H1 (cell line): Measurements from ENCODE around the gene MRPL43. TPM values are rescaled to one million over a fixed set of nuclear protein-coding genes. Genes with fewer than 3 reads are reported as not detected.

Experiments used
- CTCF ChIA-PET: fragments of 300-600 bp; sonication (Branson Sonifier 250); formaldehyde crosslinking; loops from one replicate; lab custom pipeline; 2021; ENCODE audit not compliant: partially characterized antibody; lab: Charles Lee
- POLR2A ChIA-PET: fragments of 300-600 bp; sonication (Branson Sonifier 250); formaldehyde crosslinking; loops from one replicate; lab custom pipeline; 2021; ENCODE audit warnings: inconsistent platforms; ENCODE audit not compliant: partially characterized antibody; lab: Charles Lee
- DNase-seq, 2 experiments: peaks; one replicate each; pipeline versions ENCODE4 v3.0.0 to v3.0.0-alpha.2; 2010 to 2022; ENCODE audit warnings: low spot score in 2 of 2, low read depth in 1 of 2, mixed read lengths in 1 of 2
- FAIRE-seq: peaks from 2 replicates; lab custom pipeline; 2011; peaks lifted over from hg19 to GRCh38; lab: Jason Lieb, UNC
- H2AFZ ChIP-seq: 2 replicates; pipeline ENCODE4 v1.8.1; 2012; ENCODE audit warnings: low read length, inconsistent platforms
- H2AK5ac ChIP-seq: 2 replicates; pipeline ENCODE4 v1.6.1; 2013; ENCODE audit warnings: low read depth, low read length
- H2BK120ac ChIP-seq: replicated peaks from 2 replicates; pipeline ENCODE3; 2013; ENCODE audit warnings: low read depth, low read length, inconsistent platforms
- H2BK12ac ChIP-seq: 2 replicates; pipeline ENCODE4 v1.6.1; 2013; ENCODE audit warnings: low read depth, low read length
- H2BK15ac ChIP-seq: 2 replicates; pipeline ENCODE4 v1.6.1; 2013; ENCODE audit warnings: low read length
- H2BK20ac ChIP-seq: 2 replicates; pipeline ENCODE4 v1.6.1; 2013; ENCODE audit warnings: low read length
- H2BK5ac ChIP-seq: 2 replicates; pipeline ENCODE4 v1.6.1; 2013; ENCODE audit warnings: low read depth, low read length
- H3K14ac ChIP-seq: 2 replicates; pipeline ENCODE4 v1.6.1; 2013; ENCODE audit warnings: inconsistent platforms; ENCODE audit not compliant: insufficient read length
- H3K18ac ChIP-seq: 2 replicates; pipeline ENCODE4 v1.6.1; 2013; ENCODE audit warnings: low read length; ENCODE audit errors: extremely low read depth
- H3K23ac ChIP-seq: 2 replicates; pipeline ENCODE4 v1.6.1; 2013; ENCODE audit warnings: inconsistent platforms; ENCODE audit not compliant: insufficient read length
- H3K23me2 ChIP-seq: 2 replicates; pipeline ENCODE4 v1.6.1; 2013; ENCODE audit warnings: low read depth, low read length
- H3K27ac ChIP-seq: 2 replicates; pipeline ENCODE4 v1.6.1; 2011; ENCODE audit warnings: low read depth, low read length, inconsistent platforms
- H3K27me3 ChIP-seq, 4 experiments: replicated peaks in 1 of 4; 1 replicate in 1 of 4; 2 replicates in 3 of 4; pipeline versions ENCODE4 v1.6.1 to v1.8.1; 2011 to 2013; ENCODE audit warnings: low read length in 3 of 4, mild to moderate bottlenecking in 3 of 4, inconsistent platforms in 2 of 4, mixed read lengths in 2 of 4, moderate library complexity in 1 of 4; ENCODE audit not compliant: control insufficient read depth in 3 of 4, insufficient read depth in 3 of 4; ENCODE audit errors: extremely low read depth in 1 of 4
- H3K36me3 ChIP-seq, 4 experiments: 2 replicates each; pipeline versions ENCODE4 v1.6.1 to v1.8.1; 2011 to 2013; ENCODE audit warnings: mild to moderate bottlenecking in 4 of 4, low read length in 3 of 4, moderate library complexity in 2 of 4, control low read depth in 1 of 4, inconsistent platforms in 1 of 4; ENCODE audit not compliant: insufficient read depth in 4 of 4, control insufficient read depth in 2 of 4
- H3K4ac ChIP-seq: replicated peaks from 2 replicates; pipeline ENCODE3; 2013; ENCODE audit warnings: low read length, low read depth, mixed read lengths, inconsistent platforms; ENCODE audit not compliant: insufficient read length
- H3K4me1 ChIP-seq, 4 experiments: replicated peaks in 1 of 4; 1 replicate in 1 of 4; 2 replicates in 3 of 4; pipeline versions ENCODE4 v1.6.1 to v1.8.1; 2011 to 2013; ENCODE audit warnings: low read length in 3 of 4, inconsistent platforms in 2 of 4, mixed read lengths in 1 of 4; ENCODE audit not compliant: insufficient read depth in 4 of 4, control insufficient read depth in 3 of 4
- H3K4me2 ChIP-seq, 2 experiments: 2 replicates each; pipeline versions ENCODE4 v1.6.1 to v1.8.1; 2011 to 2013; ENCODE audit warnings: low read depth in 2 of 2, low read length in 2 of 2, control low read depth in 1 of 2, inconsistent platforms in 1 of 2, mild to moderate bottlenecking in 1 of 2; ENCODE audit not compliant: insufficient read depth in 1 of 2
- H3K4me3 ChIP-seq, 4 experiments: fragments of 200-600, 300-600 bp in 1 of 4; sonication (generic), shearing (Covaris generic), sonication (Bioruptor Twin) in 1 of 4; 2 replicates each; pipeline versions ENCODE4 v1.5.1 to v1.8.1; 2011 to 2016; ENCODE audit warnings: low read length in 4 of 4, low read depth in 3 of 4, control low read depth in 2 of 4, inconsistent platforms in 2 of 4, mild to moderate bottlenecking in 2 of 4, mixed read lengths in 1 of 4, moderate library complexity in 1 of 4; ENCODE audit not compliant: insufficient read depth in 2 of 4; ENCODE audit errors: extremely low read depth in 1 of 4
- H3K56ac ChIP-seq: replicated peaks from 2 replicates; pipeline ENCODE3; 2013; ENCODE audit warnings: low read depth, mild to moderate bottlenecking, mixed read lengths, low read length, inconsistent platforms; ENCODE audit not compliant: insufficient read length
- H3K79me1 ChIP-seq: 2 replicates; pipeline ENCODE4 v1.6.1; 2013; ENCODE audit warnings: low read depth, low read length, control low read depth
- H3K79me2 ChIP-seq, 2 experiments: 2 replicates each; pipeline versions ENCODE4 v1.6.1 to v1.8.1; 2012 to 2013; ENCODE audit warnings: low read length in 2 of 2, mild to moderate bottlenecking in 2 of 2, inconsistent platforms in 1 of 2; ENCODE audit not compliant: insufficient read depth in 2 of 2, control insufficient read depth in 1 of 2
- H3K9ac ChIP-seq, 4 experiments: replicated peaks in 1 of 4; 1 replicate in 1 of 4; 2 replicates in 3 of 4; pipeline versions ENCODE4 v1.6.1 to v1.8.1; 2011 to 2013; ENCODE audit warnings: low read depth in 3 of 4, low read length in 3 of 4, control low read depth in 2 of 4, mild to moderate bottlenecking in 2 of 4, moderate library complexity in 2 of 4, inconsistent platforms in 1 of 4; ENCODE audit errors: extremely low read depth in 1 of 4
- H3K9me3 ChIP-seq, 2 experiments: 2 replicates each; pipeline versions ENCODE4 v1.6.1 to v1.8.1; 2012 to 2013; ENCODE audit warnings: mild to moderate bottlenecking in 2 of 2, moderate library complexity in 2 of 2, control low read depth in 1 of 2, inconsistent platforms in 1 of 2, low read depth in 1 of 2, low read length in 1 of 2, mixed read lengths in 1 of 2; ENCODE audit not compliant: insufficient read depth in 2 of 2
- H4K20me1 ChIP-seq, 2 experiments: replicated peaks in 1 of 2; 2 replicates each; pipeline versions ENCODE3 to v1.8.1; 2011 to 2013; ENCODE audit warnings: inconsistent platforms in 2 of 2, low read length in 2 of 2, mild to moderate bottlenecking in 1 of 2; ENCODE audit not compliant: insufficient read depth in 2 of 2, control insufficient read depth in 1 of 2
- H4K5ac ChIP-seq: 2 replicates; pipeline ENCODE4 v1.6.1; 2013; ENCODE audit warnings: low read length, low read depth, mixed read lengths, inconsistent platforms; ENCODE audit not compliant: insufficient read length
- H4K8ac ChIP-seq: 2 replicates; pipeline ENCODE4 v1.8.0; 2013; ENCODE audit warnings: mild to moderate bottlenecking, moderate library complexity, low read length, inconsistent platforms; ENCODE audit not compliant: insufficient read depth; ENCODE audit errors: extremely low read depth
- H4K91ac ChIP-seq: replicated peaks from 2 replicates; pipeline ENCODE3; 2013; ENCODE audit warnings: low read length, mixed read lengths, inconsistent platforms; ENCODE audit not compliant: insufficient read length
- EGR1 ChIP-seq: IDR thresholded peaks from 2 replicates; pipeline ENCODE4 v1.6.1; 2011; ENCODE audit warnings: low read depth, low read length, borderline replicate concordance
- EZH2 ChIP-seq: fragments of 200-600 bp; sonication (generic); IDR thresholded peaks from 2 replicates; pipeline ENCODE4 v1.7.1; 2012; ENCODE audit warnings: low read depth, mild to moderate bottlenecking, moderate library complexity, low read length, inconsistent platforms; ENCODE audit not compliant: severe bottlenecking
- HDAC2 ChIP-seq, 2 experiments: fragments of 300-600 bp in 1 of 2; sonication (generic) in 1 of 2; IDR thresholded peaks; 2 replicates each; pipeline ENCODE4 v1.6.1; 2011 to 2012; ENCODE audit warnings: low read depth in 2 of 2, low read length in 2 of 2, mild to moderate bottlenecking in 2 of 2, moderate library complexity in 2 of 2, borderline replicate concordance in 1 of 2, inconsistent platforms in 1 of 2
- KDM4A ChIP-seq: IDR thresholded peaks from one replicate; pipeline ENCODE4 v1.7.1; 2012; ENCODE audit warnings: low read depth, mild to moderate bottlenecking, moderate library complexity, low read length, inconsistent platforms; ENCODE audit not compliant: severe bottlenecking
- NANOG ChIP-seq: IDR thresholded peaks from 2 replicates; pipeline ENCODE4 v1.6.1; 2011; ENCODE audit warnings: low read length, low read depth, mild to moderate bottlenecking, inconsistent platforms; ENCODE audit not compliant: insufficient read depth, poor library complexity, severe bottlenecking
- PHF8 ChIP-seq: fragments of 200-600 bp; sonication (generic); conservative IDR thresholded peaks from 2 replicates; pipeline ENCODE4 v1.7.1; 2012; ENCODE audit warnings: low read depth, mild to moderate bottlenecking, inconsistent platforms, low read length, moderate library complexity
- POLR2AphosphoS5 ChIP-seq: IDR thresholded peaks from 2 replicates; pipeline ENCODE4 v1.6.1; 2011; ENCODE audit warnings: low read depth, low read length
- SP4 ChIP-seq: IDR thresholded peaks from 2 replicates; pipeline ENCODE4 v1.6.1; 2012; ENCODE audit warnings: low read length, inconsistent platforms
- TEAD4 ChIP-seq: IDR thresholded peaks from 2 replicates; pipeline ENCODE4 v1.6.1; 2012; ENCODE audit warnings: low read depth, low read length, inconsistent platforms, mixed read lengths
- WGBS, 2 experiments: shearing (Covaris generic) in 1 of 2; methylation state at CpG; one replicate each; pipeline versions ENCODE4 v1.1.6 to v1.1.7; 2013 to 2015; ENCODE audit warnings: low lambda C conversion rate in 2 of 2, mixed read lengths in 2 of 2, inconsistent platforms in 1 of 2, low coverage in 1 of 2, missing lambda C conversion rate in 1 of 2; ENCODE audit not compliant: insufficient replicate concordance in 2 of 2, insufficient coverage in 1 of 2, insufficient read length in 1 of 2; ENCODE audit errors: extremely low coverage in 1 of 2, missing lambda C conversion rate in 1 of 2; 5-methylcytosine and 5-hydroxymethylcytosine counted together
- polyA plus RNA-seq, 7 experiments: library from polyadenylated mRNA; depleted of rRNA in 3 of 7; stranded (reverse) in 5 of 7; unstranded in 2 of 7; fragments of >200 nt in 5 of 7; fragments of 200-250 nt in 2 of 7; gene quantifications; 1 replicate in 5 of 7; 2 replicates in 1 of 7; 4 replicates in 1 of 7; pipeline versions ENCODE4 v1.2.1 to v1.2.3, GENCODE V29; 2011 to 2013; ENCODE audit warnings: missing spikeins in 2 of 7, mixed read lengths in 2 of 7
- total RNA-seq: library from RNA; stranded (reverse); fragmentation: NEBNext Ultra II Directional; extraction: Animal tissue kit (Norgen Biotek cat#: 25700); gene quantifications from 2 replicates; pipeline ENCODE4 v1.2.1, GENCODE V29; 2021
- TF ChIP-seq, protein P1 (sequence below): IDR thresholded peaks from 2 replicates; pipeline ENCODE4 v1.6.1; 2012; ENCODE audit warnings: inconsistent platforms
- TF ChIP-seq, protein P2 (sequence below): IDR thresholded peaks from 2 replicates; pipeline ENCODE4 v1.6.1; 2012; ENCODE audit warnings: inconsistent platforms

MRPL43 gene
- total and polyA plus RNA-seq, 2 of the 8 experiments (the other 6 are each of a cell fraction or from before 2014, with no cell fraction given) = 74.1 to 149 TPM

DNA sequence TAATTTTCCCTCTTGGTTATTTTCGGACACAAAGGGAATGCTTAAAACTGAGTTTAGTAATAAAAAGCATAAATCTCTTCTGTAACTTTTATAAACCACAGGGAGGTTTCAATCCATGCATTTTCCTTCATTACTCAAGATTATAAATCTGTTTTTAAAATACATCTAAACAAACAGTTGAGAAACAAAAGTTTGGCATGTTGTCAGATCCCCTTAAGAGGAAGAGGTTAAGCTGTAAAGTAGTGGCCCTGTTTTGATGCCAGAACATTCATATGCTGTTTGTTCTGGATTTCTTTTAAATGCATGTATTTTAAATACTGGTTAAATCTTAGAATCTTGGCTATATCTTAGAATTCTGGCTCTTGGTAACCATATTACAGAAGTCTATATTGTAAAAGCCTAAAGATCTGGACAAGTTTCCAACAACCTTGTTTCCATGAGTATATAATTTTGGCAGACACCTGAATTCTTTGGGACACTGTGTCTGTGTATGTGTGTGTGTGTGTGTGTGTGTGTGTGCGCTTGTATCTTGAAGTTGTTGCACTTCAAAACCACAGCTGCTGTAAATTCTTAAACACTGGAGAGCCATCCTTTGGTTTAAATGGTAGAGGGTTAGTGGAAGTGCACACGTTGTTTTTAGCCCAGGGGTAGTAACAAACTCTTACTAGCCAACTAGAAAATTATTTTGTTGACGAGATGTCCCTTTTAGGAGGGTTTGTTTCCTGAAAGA lies 24.8 kb downstream of the MRPL43 start:
- Histone ChIP-seq H2AFZ (no peak overlapping the region), H3K4me1 (no peaks in the 10 kb centered on the region), H4K20me1 (no peaks in the 10 kb centered on the region), H3K9ac (no peak overlapping the region), H3K36me3 (peaks cover 0 to 29% (median 3%) of the 10 kb centered on the region in 4 experiments; a peak in 4 of 8 replicates), H3K4me3 (no peak overlapping the region), H3K14ac (no peak overlapping the region), H2BK15ac (no peak overlapping the region), H3K79me2 (no peaks in the 10 kb centered on the region), H3K27ac (no peak overlapping the region), H3K18ac (no peak overlapping the region), H2BK5ac (no peak overlapping the region), H2BK20ac (no peak overlapping the region), H2BK12ac (no peak overlapping the region), H3K4me2 (no peak overlapping the region), H2AK5ac (no peak overlapping the region), H3K79me1 (no peaks in the 10 kb centered on the region), H3K27me3 (no peaks in the 10 kb centered on the region), H4K5ac (no peak overlapping the region), H4K91ac (no peak overlapping the region), H3K4ac (no peak overlapping the region), H4K8ac (no peak overlapping the region), H3K23me2 (no peaks in the 10 kb centered on the region), H3K56ac (no peak overlapping the region), H3K23ac (no peak overlapping the region), H3K9me3 (no peaks in the 10 kb centered on the region), H2BK120ac (no peak overlapping the region)
- DNase-seq (no peak), FAIRE-seq (no peak)
- ChIA-PET CTCF (interaction anchor here (1.1 to 1.3 kb wide), 2 partner anchors 29 to 52 kb away, joined by 5 read pairs; no protein-coding TSS in a partner anchor), POLR2A (interaction anchor here (1.0 to 2.1 kb wide), 2 partner anchors 10 to 14 kb away, joined by 3 to 4 read pairs; no protein-coding TSS in a partner anchor)
- 86% methylated on average over 4 of the region's 4 CpGs; no CpG with 5 or more reads in 1 of the 2 experiments for WGBS, 2 experiments
- TF ChIP-seq EGR1 = no peak
- TF ChIP-seq KDM4A = no peak
- TF ChIP-seq NANOG = no peak
- TF ChIP-seq SP4 = no peak
- no peak for TF ChIP-seq EZH2
- TF ChIP-seq, protein P1, sequence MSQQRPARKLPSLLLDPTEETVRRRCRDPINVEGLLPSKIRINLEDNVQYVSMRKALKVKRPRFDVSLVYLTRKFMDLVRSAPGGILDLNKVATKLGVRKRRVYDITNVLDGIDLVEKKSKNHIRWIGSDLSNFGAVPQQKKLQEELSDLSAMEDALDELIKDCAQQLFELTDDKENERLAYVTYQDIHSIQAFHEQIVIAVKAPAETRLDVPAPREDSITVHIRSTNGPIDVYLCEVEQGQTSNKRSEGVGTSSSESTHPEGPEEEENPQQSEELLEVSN = no peak
- TF ChIP-seq PHF8 = no peak
- TF ChIP-seq, protein P2, sequence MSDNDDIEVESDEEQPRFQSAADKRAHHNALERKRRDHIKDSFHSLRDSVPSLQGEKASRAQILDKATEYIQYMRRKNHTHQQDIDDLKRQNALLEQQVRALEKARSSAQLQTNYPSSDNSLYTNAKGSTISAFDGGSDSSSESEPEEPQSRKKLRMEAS = no peak
- TF ChIP-seq TEAD4 = no peak
- no peak for TF ChIP-seq POLR2AphosphoS5
- TF ChIP-seq HDAC2 (IDR thresholded peaks at IDR 0.05; ENCODE audit: borderline replicate concordance in 1 of 2, low read depth in 2 of 2, low read length in 2 of 2) = no peak
